Measurements from ENCODE around the gene SLC22A5. TPM values are rescaled to one million over a fixed set of nuclear protein-coding genes. Genes with fewer than 3 reads are reported as not detected.

SLC22A5 gene
- total RNA-seq, 2 experiments from 2014 or later, result 0.36 to 0.88 TPM

DNA sequence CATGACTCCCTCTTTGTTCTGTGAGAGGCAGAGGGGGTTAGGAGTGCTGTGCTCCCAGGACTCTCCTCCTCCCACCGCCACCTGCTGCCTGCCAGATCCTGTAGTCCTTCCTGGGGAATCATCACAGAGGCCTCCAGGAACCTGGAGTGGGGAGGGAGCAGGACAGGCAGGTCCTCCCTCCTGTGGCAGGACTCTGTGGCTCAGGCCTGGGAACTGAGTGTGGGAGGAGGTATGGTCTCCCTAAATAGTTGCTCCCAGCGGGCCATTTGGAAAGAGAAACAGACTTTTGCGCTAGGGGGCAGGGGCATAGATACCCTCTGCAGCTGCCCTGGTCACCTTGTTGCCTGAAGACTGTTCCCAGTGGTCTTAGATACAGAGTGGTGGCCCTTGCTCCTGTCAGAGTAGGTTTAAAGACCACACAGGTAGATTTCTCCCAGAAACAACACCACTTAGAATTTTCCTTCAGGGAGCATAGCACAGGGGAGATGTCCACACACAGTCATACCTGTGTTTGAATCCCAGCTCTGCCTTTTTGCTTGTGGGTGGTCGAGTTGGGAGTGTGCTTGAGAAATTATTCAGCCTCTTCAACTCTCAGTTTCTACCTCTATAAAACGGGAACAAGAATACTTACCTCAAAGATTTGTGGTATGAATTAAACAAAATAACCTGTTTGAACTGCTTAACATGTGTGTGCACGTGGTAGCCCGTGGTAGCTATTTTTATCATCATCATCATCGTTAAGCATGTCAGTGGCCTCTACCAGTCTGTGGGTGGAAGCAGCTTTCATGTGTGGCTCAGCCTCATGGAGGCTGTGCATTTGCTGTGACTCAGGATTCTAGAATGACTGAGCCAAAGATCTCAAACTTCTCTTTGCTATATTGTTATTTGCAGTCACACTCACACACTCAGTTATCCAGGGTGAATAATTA lies 55.8 kb downstream of the SLC22A5 start:
- H4K20me1 ChIP-seq (ENCODE audit: insufficient read depth, low read length), result no peaks in the 10 kb centered on the region
- peak; percentile 84 for DNase-seq (ENCODE audit: low spot score)
- 0 out of 2 replicates have a peak, but pooled peaks cover under 1% of the 10 kb centered on the region for H3K36me3 ChIP-seq (ENCODE audit: insufficient read depth, low read length)
- H3K9me2 ChIP-seq (ENCODE audit: insufficient read depth, low read length), result no peaks in the 10 kb centered on the region
- H3K9me3 ChIP-seq (ENCODE audit: low read length), result no peaks in the 10 kb centered on the region
- H3K4me2 ChIP-seq (ENCODE audit: low read length), result peak overlapping the region; percentile 68
- ChIA-PET POLR2A (interaction anchor here (0.6 to 7.2 kb wide), 12 partner anchors 10 to 813 kb away, joined by 3 to 49 read pairs (median 6); partner anchors contain the start of gene IRF1), CTCF (ENCODE audit: unreplicated experiment) (interaction anchor here (0.7 to 2.6 kb wide), 4 partner anchors 13 to 44 kb away, joined by 3 to 10 read pairs (median 3); no protein-coding TSS in a partner anchor)
- TF ChIP-seq, protein P1, sequence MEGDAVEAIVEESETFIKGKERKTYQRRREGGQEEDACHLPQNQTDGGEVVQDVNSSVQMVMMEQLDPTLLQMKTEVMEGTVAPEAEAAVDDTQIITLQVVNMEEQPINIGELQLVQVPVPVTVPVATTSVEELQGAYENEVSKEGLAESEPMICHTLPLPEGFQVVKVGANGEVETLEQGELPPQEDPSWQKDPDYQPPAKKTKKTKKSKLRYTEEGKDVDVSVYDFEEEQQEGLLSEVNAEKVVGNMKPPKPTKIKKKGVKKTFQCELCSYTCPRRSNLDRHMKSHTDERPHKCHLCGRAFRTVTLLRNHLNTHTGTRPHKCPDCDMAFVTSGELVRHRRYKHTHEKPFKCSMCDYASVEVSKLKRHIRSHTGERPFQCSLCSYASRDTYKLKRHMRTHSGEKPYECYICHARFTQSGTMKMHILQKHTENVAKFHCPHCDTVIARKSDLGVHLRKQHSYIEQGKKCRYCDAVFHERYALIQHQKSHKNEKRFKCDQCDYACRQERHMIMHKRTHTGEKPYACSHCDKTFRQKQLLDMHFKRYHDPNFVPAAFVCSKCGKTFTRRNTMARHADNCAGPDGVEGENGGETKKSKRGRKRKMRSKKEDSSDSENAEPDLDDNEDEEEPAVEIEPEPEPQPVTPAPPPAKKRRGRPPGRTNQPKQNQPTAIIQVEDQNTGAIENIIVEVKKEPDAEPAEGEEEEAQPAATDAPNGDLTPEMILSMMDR (conservative IDR thresholded peaks at IDR 0.05; ENCODE audit: low read length), result no peak
- TF ChIP-seq EZH2phosphoT487 (IDR thresholded peaks at IDR 0.05; ENCODE audit: borderline replicate concordance, low read depth, low read length), result no peak
- peaks cover 4% of the 10 kb centered on the region; the same call in 1 of the 2 replicates for H3K79me2 ChIP-seq (ENCODE audit: insufficient read depth, low read depth, low read length)
- intact Hi-C loops (cut with micrococcal nuclease; ENCODE audit: unreplicated experiment), result no loop called here
- BruUV-seq (replicated peaks), result TSS peak; percentile 84
- H3K4me1 ChIP-seq (ENCODE audit: insufficient read depth, low read length, poor library complexity, severe bottlenecking), result peaks cover 100% of the 10 kb centered on the region
- H3K27ac ChIP-seq (ENCODE audit: low read depth, low read length, poor library complexity, severe bottlenecking), result peak overlapping the region; percentile 96
- H3K4me3 ChIP-seq (ENCODE audit: low read depth, low read length, poor library complexity, severe bottlenecking), result peak overlapping the region; percentile 37
- H2AFZ ChIP-seq (ENCODE audit: low read length), result peak overlapping the region; percentile 19; the same call in 1 of the 2 replicates

DNA sequence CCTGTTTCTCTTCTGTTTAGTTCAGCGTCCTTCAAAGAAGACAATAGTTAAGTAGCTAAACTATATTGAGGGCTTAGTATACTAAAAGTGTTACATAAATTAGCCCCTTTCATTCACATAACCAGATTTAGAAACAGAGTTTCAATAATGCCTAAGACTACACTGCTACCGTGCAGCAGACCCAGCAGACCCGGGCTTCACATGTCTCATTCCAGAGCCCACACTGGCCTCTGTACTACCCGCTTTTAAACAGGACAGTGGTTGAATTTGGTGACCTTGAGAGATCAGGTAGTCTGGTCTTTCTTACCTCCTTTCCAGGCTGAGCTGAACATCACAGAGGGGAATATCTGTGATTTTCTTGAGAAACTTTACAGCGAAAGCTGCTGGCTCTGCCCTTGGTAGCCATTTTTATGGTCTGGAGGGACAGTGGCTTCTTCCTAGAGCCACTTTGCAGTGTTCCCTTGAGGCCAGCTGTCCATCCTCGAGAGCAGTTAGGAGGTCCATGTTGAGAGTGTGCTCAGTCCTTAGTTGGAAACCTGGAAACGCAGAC lies 56.5 kb downstream of the SLC22A5 start:
- Histone ChIP-seq H3K4me3 (ENCODE audit: low read depth, low read length, poor library complexity, severe bottlenecking) (peak overlapping the region; percentile 37), H3K36me3 (ENCODE audit: insufficient read depth, low read length) (peaks cover 6% of the 10 kb centered on the region; the same call in 1 of the 2 replicates), H3K79me2 (ENCODE audit: insufficient read depth, low read depth, low read length) (peaks cover 4% of the 10 kb centered on the region; the same call in 1 of the 2 replicates), H3K27ac (ENCODE audit: low read depth, low read length, poor library complexity, severe bottlenecking) (peak overlapping the region; percentile 96), H3K9me2 (ENCODE audit: insufficient read depth, low read length) (no peaks in the 10 kb centered on the region), H2AFZ (ENCODE audit: low read length) (peak overlapping the region; percentile 19; the same call in 1 of the 2 replicates), H3K4me1 (ENCODE audit: insufficient read depth, low read length, poor library complexity, severe bottlenecking) (peaks cover 100% of the 10 kb centered on the region), H3K9me3 (ENCODE audit: low read length) (no peaks in the 10 kb centered on the region), H4K20me1 (ENCODE audit: insufficient read depth, low read length) (no peaks in the 10 kb centered on the region), H3K4me2 (ENCODE audit: low read length) (peak overlapping the region; percentile 68)
- ChIA-PET POLR2A (interaction anchor here (0.6 to 7.2 kb wide), 9 partner anchors 11 to 814 kb away, joined by 3 to 49 read pairs (median 8); partner anchors contain the start of gene IRF1), CTCF (ENCODE audit: unreplicated experiment) (interaction anchor here (0.7 to 2.6 kb wide), 7 partner anchors 31 to 75 kb away, joined by 3 to 10 read pairs (median 5); partner anchors contain the start of gene IRF1)
- no peak for DNase-seq (ENCODE audit: low spot score)
- BruUV-seq (replicated peaks), result TSS peak; percentile 65
- intact Hi-C loops (cut with micrococcal nuclease; ENCODE audit: unreplicated experiment), result loop anchor here (1.0 to 2.0 kb wide), 2 partner anchors 31 to 40 kb away; no protein-coding TSS in a partner anchor
- TF ChIP-seq EZH2phosphoT487 (IDR thresholded peaks at IDR 0.05; ENCODE audit: borderline replicate concordance, low read depth, low read length), result no peak
- TF ChIP-seq, protein P1 (conservative IDR thresholded peaks at IDR 0.05; ENCODE audit: low read length), result no peak

Data from OCI-LY7 (cell line).